ENCODE results near the gene EXOC5. TPM values are rescaled to one million over a fixed set of nuclear protein-coding genes. Genes with fewer than 3 reads are reported as not detected.

The EXOC5 gene
- total RNA-seq, 1 experiment from 2014 or later: 90.9 TPM

DNA sequence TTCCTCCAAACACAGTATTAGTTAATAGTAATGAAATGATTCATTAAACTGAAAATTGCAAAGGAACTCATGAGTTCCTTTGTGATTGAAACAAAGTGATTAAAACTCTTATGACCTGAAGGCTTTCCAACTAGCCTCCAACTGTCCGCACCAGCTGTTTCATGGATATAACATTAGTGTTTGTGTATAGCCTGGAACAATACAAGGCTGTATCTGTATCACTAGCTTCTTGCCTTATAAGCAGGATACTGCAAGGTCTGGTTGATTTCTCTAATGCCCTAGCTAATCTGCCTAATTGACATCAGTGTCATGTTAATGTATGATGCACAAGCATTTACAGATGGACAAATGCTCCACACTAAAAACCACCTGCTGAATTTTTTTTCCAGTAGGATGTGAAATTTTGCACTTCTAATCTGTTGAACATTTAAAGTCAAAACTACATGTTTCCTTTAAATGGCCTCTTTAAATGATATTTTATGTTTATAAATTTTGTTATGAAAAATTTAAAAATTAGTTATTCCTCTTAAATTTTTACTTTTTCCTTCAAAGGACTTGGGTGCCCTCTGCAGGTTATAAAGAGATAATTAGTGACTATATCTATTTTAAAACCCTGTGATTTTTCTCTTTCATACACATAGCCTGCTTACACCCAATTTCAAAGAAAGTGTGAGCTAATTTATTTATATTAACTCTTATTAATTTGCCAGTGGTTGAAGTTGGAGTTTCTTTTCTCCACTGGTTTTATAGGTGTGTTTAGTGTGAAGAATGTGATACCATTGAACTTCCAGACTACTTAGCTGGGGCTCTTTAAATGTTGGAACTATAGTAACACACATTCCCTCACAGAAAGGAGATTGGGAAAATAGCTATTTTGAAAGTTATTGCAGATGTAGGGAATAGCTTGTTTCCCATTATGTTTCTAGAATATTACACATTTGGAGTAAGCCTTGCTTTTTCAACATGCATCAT is 25.4 kb upstream of the EXOC5 start:
- Histone ChIP-seq H3K79me2 (ENCODE audit: low read length) (no peaks in the 10 kb centered on the region), H3K9me2 (replicated peaks; ENCODE audit: insufficient read depth, low read length) (no peaks in the 10 kb centered on the region), H3K9me3 (ENCODE audit: low read length) (no peaks in the 10 kb centered on the region), H3K27ac (ENCODE audit: low read length) (no peak overlapping the region), H3K27me3 (ENCODE audit: low read length) (no peaks in the 10 kb centered on the region), H2AFZ (ENCODE audit: low read length) (no peak overlapping the region), H4K20me1 (ENCODE audit: insufficient read depth, low read depth, low read length) (peaks cover 8% of the 10 kb centered on the region; the same call in 1 of the 2 replicates), H3K4me2 (ENCODE audit: low read depth, low read length, poor library complexity, severe bottlenecking) (no peak overlapping the region), H3K4me3 (ENCODE audit: low read length) (no peak overlapping the region), H3K36me3 (ENCODE audit: insufficient read depth, low read length) (peaks cover 36% of the 10 kb centered on the region; the same call in 1 of the 2 replicates), H3K4me1 (ENCODE audit: low read length) (no peaks in the 10 kb centered on the region), H3K9ac (ENCODE audit: low read length) (no peak overlapping the region)
- DNase-seq: peak; percentile 76

- H2AFZ ChIP-seq (ENCODE audit: low read length): no peak overlapping the region
Observed at GRCh38 chr14:57291692-57292647, 23.3 kb upstream of the EXOC5 start.

GRCh38 chr14:57290751-57291150 is 22.0 kb upstream of the EXOC5 start:
- no peaks in the 10 kb centered on the region for H3K4me1 ChIP-seq (ENCODE audit: low read length)
- no peaks in the 10 kb centered on the region for H3K9me2 ChIP-seq (replicated peaks; ENCODE audit: insufficient read depth, low read length)
- peaks cover 8% of the 10 kb centered on the region; the same call in 1 of the 2 replicates for H4K20me1 ChIP-seq (ENCODE audit: insufficient read depth, low read depth, low read length)
- no peaks in the 10 kb centered on the region for H3K9me3 ChIP-seq (ENCODE audit: low read length)
- DNase-seq: no peak
- no peaks in the 10 kb centered on the region for H3K27me3 ChIP-seq (ENCODE audit: low read length)
- no peak overlapping the region for H3K27ac ChIP-seq (ENCODE audit: low read length)
- H3K4me3 ChIP-seq (ENCODE audit: low read length): no peak overlapping the region
- peaks cover 60% of the 10 kb centered on the region; the same call in 1 of the 2 replicates for H3K36me3 ChIP-seq (ENCODE audit: insufficient read depth, low read length)
- H2AFZ ChIP-seq (ENCODE audit: low read length): no peak overlapping the region
- no peak overlapping the region for H3K4me2 ChIP-seq (ENCODE audit: low read depth, low read length, poor library complexity, severe bottlenecking)
- no peaks in the 10 kb centered on the region for H3K79me2 ChIP-seq (ENCODE audit: low read length)
- H3K9ac ChIP-seq (ENCODE audit: low read length): no peak overlapping the region

More at GRCh38 chr14:57291692-57292647, 23.3 kb upstream of the EXOC5 start:
- H3K36me3 ChIP-seq (ENCODE audit: insufficient read depth, low read length): peaks cover 51% of the 10 kb centered on the region; the same call in 1 of the 2 replicates
- H4K20me1 ChIP-seq (ENCODE audit: insufficient read depth, low read depth, low read length): peaks cover 8% of the 10 kb centered on the region; the same call in 1 of the 2 replicates
- no peaks in the 10 kb centered on the region for H3K9me3 ChIP-seq (ENCODE audit: low read length)
- no peak overlapping the region for H3K9ac ChIP-seq (ENCODE audit: low read length)
- H3K9me2 ChIP-seq (replicated peaks; ENCODE audit: insufficient read depth, low read length): no peaks in the 10 kb centered on the region
- H3K27me3 ChIP-seq (ENCODE audit: low read length): no peaks in the 10 kb centered on the region
- no peak overlapping the region for H3K4me3 ChIP-seq (ENCODE audit: low read length)
- H3K27ac ChIP-seq (ENCODE audit: low read length): no peak overlapping the region
- no peak for DNase-seq
- no peaks in the 10 kb centered on the region for H3K79me2 ChIP-seq (ENCODE audit: low read length)
- H3K4me1 ChIP-seq (ENCODE audit: low read length): no peaks in the 10 kb centered on the region
- H3K4me2 ChIP-seq (ENCODE audit: low read depth, low read length, poor library complexity, severe bottlenecking): no peak overlapping the region

- Histone ChIP-seq H3K9me3 (ENCODE audit: low read length) (no peaks in the 10 kb centered on the region), H3K79me2 (ENCODE audit: low read length) (peaks cover 8% of the 10 kb centered on the region; the same call in 1 of the 2 replicates), H3K4me1 (ENCODE audit: low read length) (no peaks in the 10 kb centered on the region), H3K9me2 (replicated peaks; ENCODE audit: insufficient read depth, low read length) (no peaks in the 10 kb centered on the region), H3K27ac (ENCODE audit: low read length) (no peak overlapping the region), H3K4me3 (ENCODE audit: low read length) (no peak overlapping the region), H3K9ac (ENCODE audit: low read length) (no peak overlapping the region), H4K20me1 (ENCODE audit: insufficient read depth, low read depth, low read length) (no peaks in the 10 kb centered on the region), H3K4me2 (ENCODE audit: low read depth, low read length, poor library complexity, severe bottlenecking) (no peak overlapping the region), H3K36me3 (ENCODE audit: insufficient read depth, low read length) (peaks cover 74% of the 10 kb centered on the region; the same call in 1 of the 2 replicates), H2AFZ (ENCODE audit: low read length) (no peak overlapping the region), H3K27me3 (ENCODE audit: low read length) (no peaks in the 10 kb centered on the region)
- DNase-seq: no peak
Observed at GRCh38 chr14:57287745-57288144, 19.0 kb upstream of the EXOC5 start.

DNA sequence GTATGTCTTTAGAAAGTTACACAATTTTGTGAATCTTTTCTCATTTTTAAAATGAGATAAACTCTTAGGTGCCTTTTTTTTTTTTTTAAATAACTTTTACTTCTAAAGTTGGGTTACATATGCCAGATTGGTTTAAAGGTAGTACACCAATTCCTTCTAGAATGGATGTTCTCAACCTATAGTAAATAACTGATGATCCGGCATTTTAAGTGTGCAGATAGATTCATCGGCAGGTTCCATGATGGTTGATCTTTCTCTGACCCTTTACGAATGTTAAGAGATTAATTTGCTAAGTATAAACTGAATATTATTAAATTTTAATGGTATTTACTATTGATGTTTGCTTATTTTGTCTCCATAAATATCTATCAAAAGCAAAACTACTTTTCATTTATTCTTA is 8.4 kb upstream of the EXOC5 start:
- DNase-seq: no peak
- peaks cover 20% of the 10 kb centered on the region for H3K4me1 ChIP-seq (ENCODE audit: low read length)
- no peak overlapping the region for H3K9ac ChIP-seq (ENCODE audit: low read length)
- no peak overlapping the region for H3K4me2 ChIP-seq (ENCODE audit: low read depth, low read length, poor library complexity, severe bottlenecking)
- no peak overlapping the region for H2AFZ ChIP-seq (ENCODE audit: low read length)
- no peak overlapping the region for H3K27ac ChIP-seq (ENCODE audit: low read length)
- H3K9me3 ChIP-seq (ENCODE audit: low read length): no peaks in the 10 kb centered on the region
- no peak overlapping the region for H3K4me3 ChIP-seq (ENCODE audit: low read length)
- no peaks in the 10 kb centered on the region for H3K27me3 ChIP-seq (ENCODE audit: low read length)
- H3K36me3 ChIP-seq (ENCODE audit: insufficient read depth, low read length): peaks cover 76% of the 10 kb centered on the region
- H3K9me2 ChIP-seq (replicated peaks; ENCODE audit: insufficient read depth, low read length): no peaks in the 10 kb centered on the region
- peaks cover 89% of the 10 kb centered on the region for H3K79me2 ChIP-seq (ENCODE audit: low read length)
- H4K20me1 ChIP-seq (ENCODE audit: insufficient read depth, low read depth, low read length): peaks cover 15% of the 10 kb centered on the region; the same call in 1 of the 2 replicates

DNA sequence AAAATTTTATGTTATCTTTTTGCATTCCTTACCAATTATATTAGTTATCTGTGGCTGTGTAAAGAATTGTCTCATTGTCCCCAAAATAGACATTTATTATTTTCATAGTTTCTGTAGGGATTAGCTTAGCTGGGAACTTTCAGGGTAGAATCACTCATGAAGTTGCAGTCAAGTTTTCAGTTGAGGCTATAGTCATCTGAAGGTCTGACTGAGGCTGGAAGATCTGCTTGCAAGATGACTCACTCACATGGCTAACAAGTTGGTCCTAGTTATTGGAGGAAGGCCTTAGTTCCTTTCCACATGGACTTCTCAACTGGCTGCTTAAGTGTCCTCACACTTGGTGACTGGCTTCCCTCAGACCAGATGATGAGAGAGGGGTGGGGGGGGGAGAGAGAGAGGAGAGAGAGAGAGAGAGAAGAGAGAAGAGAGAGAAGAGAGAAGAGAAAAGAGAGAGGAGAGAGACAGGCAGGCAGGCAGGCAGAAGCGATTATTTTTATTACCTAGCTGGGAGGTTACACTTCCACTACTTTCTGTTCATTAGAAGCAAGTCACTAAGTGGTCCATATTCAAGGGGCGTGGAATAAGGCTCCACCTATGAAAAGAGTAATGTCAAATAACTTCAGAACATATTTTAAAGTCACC is 6.4 kb upstream of the EXOC5 start:
- Histone ChIP-seq H3K27me3 (ENCODE audit: low read length) (no peaks in the 10 kb centered on the region), H3K4me2 (ENCODE audit: low read depth, low read length, poor library complexity, severe bottlenecking) (no peak overlapping the region), H3K79me2 (ENCODE audit: low read length) (peaks cover 98% of the 10 kb centered on the region), H3K9ac (ENCODE audit: low read length) (no peak overlapping the region), H3K36me3 (ENCODE audit: insufficient read depth, low read length) (peaks cover 84% of the 10 kb centered on the region), H4K20me1 (ENCODE audit: insufficient read depth, low read depth, low read length) (peaks cover 29% of the 10 kb centered on the region), H3K4me3 (ENCODE audit: low read length) (no peak overlapping the region), H3K9me2 (replicated peaks; ENCODE audit: insufficient read depth, low read length) (no peaks in the 10 kb centered on the region), H3K4me1 (ENCODE audit: low read length) (peaks cover 40% of the 10 kb centered on the region), H3K9me3 (ENCODE audit: low read length) (no peaks in the 10 kb centered on the region), H3K27ac (ENCODE audit: low read length) (no peak overlapping the region), H2AFZ (ENCODE audit: low read length) (no peak overlapping the region)
- DNase-seq: no peak

DNA sequence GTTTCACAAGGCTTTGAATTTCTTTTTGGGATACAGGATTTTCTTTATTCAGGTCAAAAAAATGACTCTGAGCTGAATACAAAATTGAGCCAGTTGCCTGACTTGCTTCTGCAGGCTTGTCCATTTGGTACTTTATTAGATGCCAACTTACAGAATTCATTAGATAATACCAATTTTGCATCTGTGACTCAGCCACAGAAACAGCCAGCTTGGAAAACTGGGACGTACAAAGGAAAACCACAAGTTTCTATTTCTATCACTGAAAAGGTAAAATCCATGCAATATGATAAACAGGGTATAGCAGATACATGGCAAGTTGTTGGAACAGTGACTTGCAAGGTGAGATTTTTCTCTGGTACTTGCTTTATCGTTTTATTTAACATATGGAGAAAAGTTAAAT is 5.8 kb upstream of the EXOC5 start:
- no peak overlapping the region for H3K9ac ChIP-seq (ENCODE audit: low read length)

More for the DNA sequence above, 5.8 kb upstream of the EXOC5 start:
- DNase-seq: no peak
- no peaks in the 10 kb centered on the region for H3K9me3 ChIP-seq (ENCODE audit: low read length)
- peaks cover 81% of the 10 kb centered on the region for H3K36me3 ChIP-seq (ENCODE audit: insufficient read depth, low read length)
- no peaks in the 10 kb centered on the region for H3K9me2 ChIP-seq (replicated peaks; ENCODE audit: insufficient read depth, low read length)
- H3K4me3 ChIP-seq (ENCODE audit: low read length): no peak overlapping the region
- H3K4me2 ChIP-seq (ENCODE audit: low read depth, low read length, poor library complexity, severe bottlenecking): no peak overlapping the region
- H2AFZ ChIP-seq (ENCODE audit: low read length): no peak overlapping the region
- H3K27me3 ChIP-seq (ENCODE audit: low read length): no peaks in the 10 kb centered on the region
- peaks cover 43% of the 10 kb centered on the region for H3K4me1 ChIP-seq (ENCODE audit: low read length)
- H3K79me2 ChIP-seq (ENCODE audit: low read length): peaks cover 100% of the 10 kb centered on the region
- H4K20me1 ChIP-seq (ENCODE audit: insufficient read depth, low read depth, low read length): peaks cover 29% of the 10 kb centered on the region
- no peak overlapping the region for H3K27ac ChIP-seq (ENCODE audit: low read length)
